Measurements from ENCODE around the gene BZW1.

DNA sequence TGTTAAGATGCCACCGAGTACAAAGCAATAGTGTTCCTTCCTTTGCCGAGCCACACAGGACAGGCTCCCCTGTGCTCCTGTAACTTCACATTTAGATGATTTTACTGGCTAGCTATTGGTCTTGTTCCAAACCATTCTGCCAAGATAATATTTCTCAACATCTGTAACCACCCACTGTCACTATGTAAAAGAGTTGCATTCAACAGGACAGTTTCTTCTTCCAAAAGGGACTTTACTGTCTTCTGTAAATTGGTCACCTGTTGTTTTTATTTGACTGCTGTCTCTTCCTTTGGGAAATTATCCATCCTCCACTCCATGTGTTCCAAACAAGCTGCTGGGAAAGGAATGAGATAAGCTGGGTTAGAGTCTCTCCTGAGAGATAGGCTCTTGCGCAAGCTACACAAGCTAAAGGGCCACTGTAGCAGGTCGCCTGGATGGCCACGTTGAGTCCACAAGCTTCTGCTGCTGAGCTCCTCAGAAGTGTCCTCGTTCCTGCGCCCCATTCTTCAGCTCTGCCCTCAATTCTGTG, 14.4 kb upstream of the BZW1 start:
- TF ChIP-seq POLR2A (IDR thresholded peaks at IDR 0.05; ENCODE audit: low read depth, low read length) (no peak), POLR2AphosphoS5 (IDR thresholded peaks at IDR 0.05; ENCODE audit: low read depth, low read length) (no peak), TAF1 (IDR thresholded peaks at IDR 0.05; ENCODE audit: low read depth, low read length) (no peak)

All from GM12891 (cell line).